HG03097 (cell line): ENCODE measurements around the gene FBXO31.

ENCODE experiments used
- ATAC-seq: cut with Tn5 transposase; IDR thresholded peaks from one replicate; pipeline ENCODE4 v1.9.1; 2021; ENCODE audit not compliant: unreplicated experiment, low FRiP score

The FBXO31 gene

GRCh38 chr16:87316923-87317749, 66.4 kb downstream of the FBXO31 start, which contains the start of gene C16orf95:
Gene C16orf95, minus strand, starts transcription at chr16:87317392. Its CDS starts 150 bp downstream, at chr16:87317242.
- ATAC-seq: peak; percentile 71

- ATAC-seq: no peak
These were observed 67.1 kb downstream of the FBXO31 start for GRCh38 chr16:87316450-87316922.

DNA sequence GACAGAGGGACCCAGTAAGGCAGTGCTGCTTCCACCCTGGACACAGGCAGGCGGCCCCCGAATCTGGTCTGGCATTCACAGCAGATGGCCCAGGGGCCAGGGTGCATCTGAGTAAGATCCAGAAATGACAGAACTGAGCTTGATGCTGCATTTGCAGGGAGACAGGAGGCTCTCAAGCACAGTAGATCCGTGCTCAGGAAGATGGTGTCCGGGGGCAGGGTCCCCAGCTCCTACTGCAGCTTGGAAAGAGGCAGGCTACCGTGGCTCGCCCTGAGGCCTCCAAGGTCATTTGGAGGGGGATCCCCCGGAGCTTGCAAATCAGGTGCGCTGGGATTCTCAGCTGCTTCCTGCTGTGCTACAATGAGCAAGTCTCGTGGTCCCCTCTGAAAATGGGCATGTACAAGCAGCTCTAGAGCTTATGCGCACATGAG, 68.6 kb downstream of the FBXO31 start:
- ATAC-seq: no peak

- no peak for ATAC-seq
These were observed 71.6 kb downstream of the FBXO31 start for GRCh38 chr16:87312008-87312407.

DNA sequence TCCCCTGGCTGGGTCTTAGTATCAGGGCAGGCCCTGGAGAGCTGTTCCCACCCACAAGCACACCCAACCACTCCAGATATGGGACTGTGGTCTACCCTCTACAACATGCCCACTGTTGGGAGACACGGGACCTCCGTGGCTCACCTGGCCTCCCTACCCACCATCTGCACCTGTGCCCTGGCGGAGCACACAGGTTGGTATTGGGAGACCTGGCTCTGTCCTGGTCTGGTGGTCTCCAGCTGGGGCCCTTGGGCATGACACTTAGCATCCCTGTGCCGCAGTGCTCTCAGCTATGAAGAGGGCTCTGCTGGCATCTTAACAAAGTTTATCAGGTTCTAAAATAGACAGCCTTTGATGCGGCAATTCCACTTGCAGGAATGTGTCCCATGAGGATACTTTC, 72.2 kb downstream of the FBXO31 start:
- ATAC-seq: no peak

DNA sequence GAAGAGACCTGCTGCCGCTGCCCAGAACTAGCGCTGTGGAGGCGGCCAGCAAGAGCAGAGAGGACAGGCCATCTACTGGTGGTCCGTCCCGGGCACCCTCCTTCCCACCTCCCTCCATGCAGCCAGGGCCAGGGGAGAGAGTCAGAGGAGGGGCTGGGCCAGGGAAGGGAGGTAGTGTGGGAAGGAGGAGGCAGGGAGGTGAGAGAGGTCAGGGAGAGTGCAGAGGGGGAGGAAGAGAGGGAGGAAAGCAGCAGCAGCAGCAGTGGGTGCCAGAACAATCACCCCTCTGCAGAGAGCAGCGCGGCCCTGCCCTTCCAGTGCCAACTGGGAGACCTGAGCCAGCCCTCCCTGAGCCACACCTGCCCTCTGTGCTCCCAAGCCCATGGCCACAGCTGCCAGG, 73.0 kb downstream of the FBXO31 start:
- ATAC-seq: no peak

DNA sequence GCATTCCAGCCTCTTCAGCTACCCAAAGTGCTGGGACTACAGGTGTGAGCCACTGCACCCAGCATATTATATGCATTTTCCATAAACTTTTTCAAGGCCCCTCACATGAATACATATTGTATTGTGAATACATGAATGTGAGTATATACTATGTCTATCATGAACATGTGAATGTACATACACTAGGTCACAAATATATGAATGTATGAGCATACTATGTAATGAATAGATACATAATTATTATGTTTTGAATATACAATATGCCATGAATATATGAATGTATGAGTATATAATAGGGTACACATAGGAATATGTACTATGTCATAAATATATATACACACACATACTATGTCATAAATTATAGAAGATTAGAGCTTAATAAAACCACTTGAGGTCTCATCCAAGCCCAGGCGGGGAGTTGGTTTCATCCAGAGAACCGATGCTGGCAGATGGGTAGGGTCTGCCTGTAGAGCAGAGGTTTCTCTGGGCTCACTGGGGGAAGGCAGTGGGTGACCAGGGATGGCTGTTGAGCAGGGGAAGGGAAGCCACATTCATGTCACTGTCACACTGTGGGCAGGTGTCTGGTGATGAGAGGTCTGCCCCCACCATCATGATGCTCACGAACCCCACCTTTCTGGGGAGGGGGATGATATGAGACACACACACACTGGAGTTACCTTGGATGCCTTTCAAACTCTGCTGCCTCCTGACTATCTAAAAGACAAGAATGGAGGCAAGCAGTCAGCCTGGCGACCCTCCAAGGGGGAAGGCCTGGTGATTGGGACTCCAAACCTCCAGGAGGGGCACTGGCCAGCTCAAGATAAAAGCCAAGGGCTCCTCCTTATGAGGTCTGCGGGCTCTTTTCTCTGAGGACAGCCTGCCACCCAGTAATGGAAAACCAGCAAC, 73.7 kb downstream of the FBXO31 start:
- ATAC-seq: no peak

GRCh38 chr16:87308826-87309225, 74.8 kb downstream of the FBXO31 start:
- ATAC-seq: no peak

DNA sequence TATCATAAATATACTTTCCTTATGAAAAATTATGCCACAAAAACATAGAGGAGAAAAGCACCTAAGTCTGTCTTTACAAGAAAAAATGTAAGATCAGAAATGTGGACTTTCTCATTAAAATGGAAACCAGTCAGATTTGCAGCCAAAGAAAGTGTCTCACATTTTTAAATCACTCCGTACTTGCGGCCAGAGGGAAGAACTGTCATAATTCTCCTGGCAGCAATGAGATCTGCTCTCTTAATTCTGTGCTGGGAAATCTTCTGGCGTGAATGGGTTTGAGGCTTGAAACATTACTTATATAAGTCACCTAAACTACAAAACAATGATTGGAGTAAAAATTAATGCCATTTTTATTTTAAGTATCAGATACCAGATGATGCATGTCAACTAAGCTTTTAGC, 77.1 kb downstream of the FBXO31 start:
- no peak for ATAC-seq

DNA sequence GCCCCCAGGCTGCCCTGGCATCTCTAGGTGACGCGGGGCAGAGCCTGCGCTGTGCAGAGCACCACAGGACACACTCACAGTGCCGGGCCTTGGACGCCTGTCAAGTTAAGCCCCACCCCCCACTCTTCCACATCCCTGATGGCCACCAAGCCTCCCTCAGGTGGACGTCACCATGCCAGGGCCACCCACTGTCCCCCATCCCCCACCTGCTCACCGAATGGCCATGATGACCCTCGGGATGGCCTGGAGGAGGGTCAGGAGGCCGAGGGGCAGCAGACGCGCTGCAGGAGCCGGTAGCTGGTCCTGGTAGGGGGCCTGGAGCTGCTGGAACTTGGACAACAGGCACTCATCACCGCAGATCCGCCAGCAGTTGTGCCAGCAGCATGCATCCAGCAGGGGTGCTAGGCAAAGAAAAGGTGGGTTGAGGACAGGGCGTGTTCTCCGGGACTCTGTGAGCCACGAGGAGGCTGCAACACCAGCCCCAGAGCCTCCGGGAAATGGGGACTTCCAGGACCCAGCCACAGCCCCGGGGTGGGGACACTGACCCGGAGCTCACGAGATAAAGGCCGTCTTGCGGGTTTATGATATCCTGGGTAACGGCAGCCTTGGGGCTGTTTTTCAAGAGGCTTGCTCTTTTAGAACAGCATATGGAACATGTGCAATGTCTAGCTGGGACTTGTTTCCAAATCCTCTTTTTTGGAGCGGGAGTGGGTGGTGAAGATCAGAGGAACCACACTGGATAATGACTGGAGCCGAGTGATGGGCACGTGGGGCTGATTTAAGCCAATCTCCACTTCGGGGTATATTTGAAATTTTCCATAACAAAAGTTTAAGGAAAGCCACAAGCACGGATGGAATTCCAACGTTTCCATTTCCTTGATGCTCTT, 77.8 kb downstream of the FBXO31 start:
- no peak for ATAC-seq

- ATAC-seq: no peak
These were observed 78.6 kb downstream of the FBXO31 start for GRCh38 chr16:87304951-87305350.

DNA sequence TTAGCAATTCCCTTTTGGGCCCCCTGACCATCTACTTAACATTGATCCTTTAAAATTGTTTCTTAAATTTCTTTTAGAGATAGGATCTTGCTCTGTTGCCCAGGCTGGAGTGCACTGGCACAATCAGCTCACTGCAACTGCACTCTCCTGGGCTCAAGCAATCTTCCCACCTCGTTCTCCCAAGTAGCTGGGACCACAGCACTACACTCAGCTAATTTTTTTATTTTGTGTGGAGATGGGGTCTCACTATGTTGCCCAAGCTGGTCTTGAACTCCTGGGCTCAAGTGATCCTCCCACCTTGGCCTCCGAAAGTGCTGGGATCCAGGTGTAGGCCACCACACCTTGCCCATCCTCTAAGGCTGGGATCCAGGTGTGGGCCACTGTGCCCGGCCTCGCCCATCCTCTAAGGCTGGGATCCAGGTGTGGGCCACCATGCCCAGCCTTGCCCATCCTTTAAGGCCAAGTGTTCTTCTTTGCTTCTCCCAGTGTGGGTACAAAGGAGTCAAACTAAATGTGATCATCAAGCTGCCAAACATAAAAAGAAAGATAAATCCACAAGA, 79.5 kb downstream of the FBXO31 start:
- no peak for ATAC-seq

DNA sequence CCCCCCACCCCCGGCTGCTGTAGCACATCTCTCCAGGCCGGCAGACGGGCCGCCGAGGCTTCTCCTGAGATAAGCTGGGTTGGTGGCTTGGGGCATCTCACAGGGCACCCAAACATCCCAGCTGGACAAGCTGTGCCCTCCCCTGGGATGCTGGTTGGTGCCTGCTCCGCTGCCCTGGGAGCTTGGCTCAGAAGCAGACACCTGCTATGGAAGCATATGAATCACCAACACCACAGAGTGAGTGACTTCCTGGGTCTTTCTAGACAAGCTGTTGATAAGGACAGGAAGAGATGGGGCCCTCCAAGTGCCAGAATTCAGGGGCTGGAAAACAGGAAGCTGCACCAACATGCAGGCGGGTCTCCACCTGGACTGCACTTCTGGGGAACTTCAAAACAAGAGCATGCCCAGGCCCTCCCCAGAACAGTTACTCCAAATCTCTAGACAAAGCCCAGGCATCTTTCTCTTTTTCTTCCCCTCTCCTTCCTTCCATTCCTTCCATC, 80.1 kb downstream of the FBXO31 start:
- no peak for ATAC-seq

- no peak for ATAC-seq
These were observed 84.6 kb downstream of the FBXO31 start for GRCh38 chr16:87298857-87299465.

GRCh38 chr16:87297918-87298631, 85.5 kb downstream of the FBXO31 start:
- ATAC-seq: no peak

- no peak for ATAC-seq
These were observed 86.2 kb downstream of the FBXO31 start for GRCh38 chr16:87297407-87297806.

DNA sequence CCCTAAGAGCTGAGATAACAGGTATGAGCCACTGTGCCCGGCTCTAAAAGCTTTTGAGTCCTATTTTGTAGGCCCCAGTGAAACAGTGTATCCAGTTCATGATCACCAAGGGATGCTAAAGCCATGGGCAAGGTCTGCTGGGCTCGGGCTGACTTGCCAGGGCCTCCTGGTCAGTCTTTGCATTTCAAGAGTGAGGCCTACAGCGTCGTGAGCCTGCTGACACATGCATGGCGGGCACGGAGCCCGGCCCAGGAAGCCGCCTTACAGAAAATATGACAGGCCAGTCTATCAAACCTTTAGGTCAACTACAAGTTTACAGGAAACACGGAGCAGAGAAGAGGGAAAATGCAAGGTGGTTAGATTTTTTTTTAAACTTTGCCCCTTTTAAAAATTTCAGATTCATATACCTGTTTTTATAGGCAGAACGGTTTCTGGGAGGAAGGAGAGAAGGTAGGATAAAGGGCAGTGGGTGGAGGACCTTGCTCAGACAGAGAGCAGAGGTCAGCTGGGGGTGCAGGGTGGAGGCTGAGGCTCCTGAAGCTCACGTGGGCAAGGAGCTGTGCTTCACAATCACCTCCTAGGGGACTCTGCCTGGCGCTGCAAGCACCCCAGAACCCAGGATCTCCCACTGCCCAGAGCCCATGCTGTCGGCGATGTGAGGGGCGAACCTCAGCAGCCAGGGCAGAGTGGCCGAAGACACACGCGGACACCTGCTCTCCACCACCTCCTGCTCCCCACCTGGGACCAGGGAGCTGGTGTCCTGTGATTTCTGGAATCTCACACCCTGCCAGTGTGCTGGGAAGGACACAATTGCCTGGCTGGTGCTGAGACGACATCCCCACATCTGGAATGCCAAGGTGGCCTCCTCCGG, 87.7 kb downstream of the FBXO31 start:
- ATAC-seq: no peak

- no peak for ATAC-seq
These were observed 88.3 kb downstream of the FBXO31 start for GRCh38 chr16:87295259-87295658.
